ENCODE results near the gene ELF2.

ELF2 gene

GRCh38 chr4:139154134-139154421 lies 22.9 kb downstream of the ELF2 start:
- TF ChIP-seq, protein P1, sequence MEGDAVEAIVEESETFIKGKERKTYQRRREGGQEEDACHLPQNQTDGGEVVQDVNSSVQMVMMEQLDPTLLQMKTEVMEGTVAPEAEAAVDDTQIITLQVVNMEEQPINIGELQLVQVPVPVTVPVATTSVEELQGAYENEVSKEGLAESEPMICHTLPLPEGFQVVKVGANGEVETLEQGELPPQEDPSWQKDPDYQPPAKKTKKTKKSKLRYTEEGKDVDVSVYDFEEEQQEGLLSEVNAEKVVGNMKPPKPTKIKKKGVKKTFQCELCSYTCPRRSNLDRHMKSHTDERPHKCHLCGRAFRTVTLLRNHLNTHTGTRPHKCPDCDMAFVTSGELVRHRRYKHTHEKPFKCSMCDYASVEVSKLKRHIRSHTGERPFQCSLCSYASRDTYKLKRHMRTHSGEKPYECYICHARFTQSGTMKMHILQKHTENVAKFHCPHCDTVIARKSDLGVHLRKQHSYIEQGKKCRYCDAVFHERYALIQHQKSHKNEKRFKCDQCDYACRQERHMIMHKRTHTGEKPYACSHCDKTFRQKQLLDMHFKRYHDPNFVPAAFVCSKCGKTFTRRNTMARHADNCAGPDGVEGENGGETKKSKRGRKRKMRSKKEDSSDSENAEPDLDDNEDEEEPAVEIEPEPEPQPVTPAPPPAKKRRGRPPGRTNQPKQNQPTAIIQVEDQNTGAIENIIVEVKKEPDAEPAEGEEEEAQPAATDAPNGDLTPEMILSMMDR (conservative IDR thresholded peaks at IDR 0.05; ENCODE audit: low read length) = no peak
- DNase-seq (ENCODE audit: low read depth) = no peak
- H3K4me3 ChIP-seq (ENCODE audit: low read length) = no peak overlapping the region

DNA sequence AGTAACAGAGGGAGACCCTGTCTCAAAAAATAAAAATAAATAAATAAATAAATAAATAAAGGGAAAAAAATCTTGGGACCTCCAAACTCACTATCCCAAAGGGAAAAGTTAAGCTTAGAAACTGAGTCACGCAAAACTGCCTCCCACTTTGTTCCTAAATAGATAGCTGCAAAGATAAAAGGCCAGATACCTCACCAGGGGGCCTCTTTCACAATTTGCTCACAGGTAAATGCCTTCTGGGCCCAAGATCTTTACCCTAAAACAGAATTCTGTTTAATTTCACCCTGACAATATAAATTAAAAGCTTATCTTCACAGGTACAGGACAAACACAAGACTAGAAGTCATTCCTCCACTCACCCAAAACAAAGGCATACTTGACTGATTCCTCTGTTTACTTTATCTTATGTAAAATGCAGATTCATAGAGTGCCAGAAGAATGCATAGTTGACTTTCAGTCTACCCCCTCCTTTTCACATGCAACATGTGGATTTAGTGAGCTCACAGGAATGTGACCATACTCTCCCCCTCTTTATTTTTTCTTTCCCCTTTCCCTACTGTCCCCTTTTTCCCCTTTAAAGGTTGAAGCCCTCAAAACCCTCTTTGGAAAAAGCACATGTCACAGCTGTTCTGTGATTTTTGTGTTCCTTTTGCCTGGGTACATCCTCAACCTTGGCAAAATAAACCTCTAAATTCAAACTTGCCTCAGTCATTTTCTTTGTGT lies 23.4 kb downstream of the ELF2 start:
- TF ChIP-seq, protein P1 (conservative IDR thresholded peaks at IDR 0.05; ENCODE audit: low read length) = no peak
- no peak overlapping the region for H3K4me3 ChIP-seq (ENCODE audit: low read length)
- DNase-seq (ENCODE audit: low read depth) = peak; percentile 34

DNA sequence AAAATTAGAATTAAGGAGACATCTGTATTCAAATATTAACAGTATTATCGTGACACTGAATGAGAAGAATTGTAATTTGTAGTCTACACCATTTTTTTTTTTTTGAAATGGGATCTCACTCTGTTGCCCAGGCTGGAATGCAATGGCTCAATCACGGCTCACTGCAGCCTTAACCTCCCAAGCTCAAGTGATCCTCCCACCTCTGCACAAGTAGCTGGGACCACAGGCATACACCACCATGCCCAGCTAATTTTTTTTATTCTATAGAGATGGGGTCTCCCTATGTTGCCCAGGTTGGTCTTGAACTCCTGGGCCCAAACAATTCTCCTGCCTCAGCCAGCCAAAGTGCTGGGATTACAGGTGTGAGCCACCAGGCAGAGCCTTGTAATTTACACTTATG lies 24.8 kb downstream of the ELF2 start:
- TF ChIP-seq, protein P1 (conservative IDR thresholded peaks at IDR 0.05; ENCODE audit: low read length) = no peak
- no peak for DNase-seq (ENCODE audit: low read depth)
- no peak overlapping the region for H3K4me3 ChIP-seq (ENCODE audit: low read length)

DNA sequence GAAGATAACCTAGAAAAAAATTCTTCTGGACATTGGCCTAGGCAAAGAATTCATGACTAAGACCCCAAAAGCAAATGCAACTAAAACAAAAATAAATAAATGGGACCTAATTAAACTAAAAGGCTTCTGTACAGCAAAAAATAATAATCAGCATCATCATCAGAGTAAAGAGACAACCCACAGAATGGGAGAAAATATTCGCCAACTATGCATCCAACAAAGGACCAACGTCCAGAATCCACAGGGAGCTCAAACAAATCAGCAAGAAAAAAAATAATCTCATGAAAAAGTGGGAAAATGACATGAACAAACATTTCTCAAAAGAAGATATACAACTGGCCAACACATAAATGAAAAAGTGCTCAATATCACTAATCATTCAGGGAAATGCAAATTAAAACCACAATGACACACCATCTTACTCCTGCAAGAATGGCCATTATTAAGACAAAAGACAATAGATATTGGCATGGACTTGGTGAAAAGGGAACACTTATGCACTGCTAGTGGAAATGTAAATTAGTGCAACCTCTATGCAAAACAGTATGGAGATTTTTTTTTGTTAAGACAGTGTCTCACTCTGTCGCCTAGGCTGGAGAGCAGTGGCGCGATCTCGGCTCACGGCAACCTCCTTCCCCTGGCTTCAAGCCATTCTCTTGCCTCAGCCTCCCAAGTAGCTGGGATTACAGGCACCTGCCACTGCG lies 29.9 kb downstream of the ELF2 start:
- no peak for DNase-seq (ENCODE audit: low read depth)
- no peak overlapping the region for H3K4me3 ChIP-seq (ENCODE audit: low read length)
- TF ChIP-seq, protein P1 (conservative IDR thresholded peaks at IDR 0.05; ENCODE audit: low read length) = no peak

DNA sequence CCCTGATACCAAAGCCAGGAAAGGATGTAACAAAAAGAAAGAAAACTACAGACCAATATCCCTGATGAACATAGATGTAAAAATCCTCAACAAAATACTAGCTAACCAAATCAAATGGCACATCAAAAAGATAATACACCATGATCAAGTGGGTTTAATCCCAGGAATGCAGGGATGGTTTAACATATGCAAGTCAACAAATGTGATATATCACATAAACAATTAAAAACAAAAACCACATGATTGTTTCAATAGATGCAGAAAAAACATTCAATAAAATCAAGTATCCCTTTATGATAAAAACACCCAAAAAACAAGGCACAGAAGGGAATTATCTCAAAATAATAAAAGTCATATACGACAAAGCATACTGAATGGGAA lies 31.5 kb downstream of the ELF2 start:
- no peak for DNase-seq (ENCODE audit: low read depth)
- TF ChIP-seq, protein P1 (conservative IDR thresholded peaks at IDR 0.05; ENCODE audit: low read length) = no peak
- no peak overlapping the region for H3K4me3 ChIP-seq (ENCODE audit: low read length)

GRCh38 chr4:139144911-139145551 lies 32.0 kb downstream of the ELF2 start:
- no peak overlapping the region for H3K4me3 ChIP-seq (ENCODE audit: low read length)
- no peak for DNase-seq (ENCODE audit: low read depth)
- TF ChIP-seq, protein P1 (conservative IDR thresholded peaks at IDR 0.05; ENCODE audit: low read length) = no peak

Measured in AG10803 (cell line).